ENCODE data around the gene ANO7. TPM values are rescaled to one million over a fixed set of nuclear protein-coding genes. Genes with fewer than 3 reads are reported as not detected.

ANO7 gene
- total RNA-seq, 3 donors from 2014 or later (not counting 1 experiment from before 2014, with no cell fraction given), result 0.97 to 1.4 (median 1.1) TPM

GRCh38 chr2:241235859-241236593 lies 47.5 kb downstream of the ANO7 start:
- H3K4me1 Mint-ChIP-seq, result peaks cover 0 to 6% of the 10 kb centered on the region in 2 donors
- no peak for TF ChIP-seq CTCF (IDR thresholded peaks at IDR 0.05)
- 93% methylated on average over 30 of the region's 30 CpGs for WGBS (ENCODE audit: insufficient coverage)
- no peak overlapping the region for H3K4me3 Mint-ChIP-seq
- H3K36me3 Mint-ChIP-seq, result peaks cover 27% of the 10 kb centered on the region
- DNase-seq (no peak), ATAC-seq (no peak)
- no peaks in the 10 kb centered on the region for H3K9me3 Mint-ChIP-seq
- intact Hi-C loops (cut with micrococcal nuclease), result no loop called here
- H3K27me3 ChIP-seq (ENCODE audit: control insufficient read depth, insufficient read depth, low read length), result no peaks in the 10 kb centered on the region
- H3K4me1 ChIP-seq (ENCODE audit: control insufficient read depth, insufficient read depth, low read length), result no peaks in the 10 kb centered on the region
- no peak overlapping the region for H3K27ac Mint-ChIP-seq
- H3K9me3 ChIP-seq (ENCODE audit: control insufficient read depth, insufficient read depth, low read length), result no peaks in the 10 kb centered on the region
- H3K27ac ChIP-seq (ENCODE audit: low read length), result no peak overlapping the region
- H3K36me3 ChIP-seq (ENCODE audit: control insufficient read depth, insufficient read depth, low read length), result peaks cover 94% of the 10 kb centered on the region
- H3K27me3 Mint-ChIP-seq (ENCODE audit: low read depth in 2 of 2), result no peaks in the 10 kb centered on the region
- H3K4me3 ChIP-seq (ENCODE audit: low read length), result no peak overlapping the region

GRCh38 chr2:241237047-241237446 lies 48.6 kb downstream of the ANO7 start:
- H3K9me3 ChIP-seq (ENCODE audit: control insufficient read depth, insufficient read depth, low read length), result no peaks in the 10 kb centered on the region
- intact Hi-C loops (cut with micrococcal nuclease), result no loop called here
- no peak for ATAC-seq
- H3K36me3 Mint-ChIP-seq, result peaks cover 32% of the 10 kb centered on the region
- peaks cover 0 to 6% of the 10 kb centered on the region in 2 donors for H3K4me1 Mint-ChIP-seq
- WGBS (ENCODE audit: insufficient coverage), result 94% methylated on average over 6 of the region's 6 CpGs
- no peak for DNase-seq
- H3K4me3 ChIP-seq (ENCODE audit: low read length), result no peak overlapping the region
- H3K27me3 Mint-ChIP-seq (ENCODE audit: low read depth in 2 of 2), result no peaks in the 10 kb centered on the region
- no peaks in the 10 kb centered on the region for H3K9me3 Mint-ChIP-seq
- H3K36me3 ChIP-seq (ENCODE audit: control insufficient read depth, insufficient read depth, low read length), result peaks cover 91% of the 10 kb centered on the region
- H3K4me1 ChIP-seq (ENCODE audit: control insufficient read depth, insufficient read depth, low read length), result no peaks in the 10 kb centered on the region
- no peak overlapping the region for H3K4me3 Mint-ChIP-seq
- no peaks in the 10 kb centered on the region for H3K27me3 ChIP-seq (ENCODE audit: control insufficient read depth, insufficient read depth, low read length)
- H3K27ac Mint-ChIP-seq, result no peak overlapping the region
- no peak overlapping the region for H3K27ac ChIP-seq (ENCODE audit: low read length)
- no peak for TF ChIP-seq CTCF (IDR thresholded peaks at IDR 0.05)

GRCh38 chr2:241237949-241238371 lies 49.5 kb downstream of the ANO7 start:
- H3K27me3 Mint-ChIP-seq (ENCODE audit: low read depth in 2 of 2), result no peaks in the 10 kb centered on the region
- TF ChIP-seq CTCF (IDR thresholded peaks at IDR 0.05), result no peak
- no peak overlapping the region for H3K27ac ChIP-seq (ENCODE audit: low read length)
- no peaks in the 10 kb centered on the region for H3K27me3 ChIP-seq (ENCODE audit: control insufficient read depth, insufficient read depth, low read length)
- ATAC-seq, result no peak
- no peak overlapping the region for H3K4me3 ChIP-seq (ENCODE audit: low read length)
- intact Hi-C loops (cut with micrococcal nuclease), result no loop called here
- H3K9me3 ChIP-seq (ENCODE audit: control insufficient read depth, insufficient read depth, low read length), result no peaks in the 10 kb centered on the region
- H3K36me3 Mint-ChIP-seq, result peaks cover 33% of the 10 kb centered on the region
- H3K4me1 ChIP-seq (ENCODE audit: control insufficient read depth, insufficient read depth, low read length), result no peaks in the 10 kb centered on the region
- no peak overlapping the region for H3K27ac Mint-ChIP-seq
- no peaks in the 10 kb centered on the region for H3K9me3 Mint-ChIP-seq
- no peak for DNase-seq
- WGBS (ENCODE audit: insufficient coverage), result 98% methylated on average over 12 of the region's 12 CpGs
- no peak overlapping the region for H3K4me3 Mint-ChIP-seq
- H3K36me3 ChIP-seq (ENCODE audit: control insufficient read depth, insufficient read depth, low read length), result peaks cover 93% of the 10 kb centered on the region
- peaks cover 0 to 6% of the 10 kb centered on the region in 2 donors for H3K4me1 Mint-ChIP-seq
